ENCODE results near the gene DDB1. TPM values are rescaled to one million over a fixed set of nuclear protein-coding genes. Genes with fewer than 3 reads are reported as not detected.

The DDB1 gene
- total and polyA plus RNA-seq, 7 donors: 111 to 187 (median 161) TPM

DNA sequence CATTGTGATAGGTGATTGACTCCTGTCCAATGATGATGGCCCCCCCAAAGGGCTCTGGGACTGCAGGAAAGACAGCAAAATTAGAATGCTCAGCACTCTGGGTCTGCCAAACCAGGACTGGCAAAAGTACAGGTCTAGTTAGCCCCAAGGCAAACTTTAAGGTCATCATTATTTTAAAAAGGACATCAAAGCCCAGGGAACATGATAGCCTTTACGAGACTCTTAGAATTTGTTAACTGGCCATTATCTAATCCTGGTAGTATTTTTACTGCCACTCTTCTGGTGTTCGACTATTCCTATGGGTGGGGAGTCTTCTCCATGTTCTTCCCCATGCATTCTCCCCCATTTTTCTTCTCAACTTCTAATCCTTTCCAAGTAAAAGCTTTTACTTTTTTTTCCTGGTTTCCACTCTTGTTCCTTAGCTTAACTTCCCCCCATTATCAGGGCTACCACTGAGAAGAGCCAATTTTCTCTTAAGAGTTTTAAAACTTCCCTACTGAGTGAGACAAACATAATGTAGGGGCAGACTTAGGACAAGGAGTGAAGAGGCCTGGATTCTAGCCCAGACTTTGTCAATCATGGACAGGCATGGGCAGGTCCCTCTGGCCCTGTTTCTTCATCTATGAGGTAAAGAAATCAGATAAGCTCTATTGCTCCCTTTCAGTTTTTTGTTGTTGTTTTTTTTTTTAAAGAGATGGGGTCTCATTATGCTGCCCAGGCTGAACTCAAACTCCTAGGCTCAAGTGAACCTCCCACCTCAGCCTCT, 7.1 kb downstream of the DDB1 start:
- peak overlapping the region; percentile 61 for H3K27ac ChIP-seq
- DNase-seq (no peak), ATAC-seq (peak; percentile 36 to 67 (median 60))
- H3K36me3 ChIP-seq (ENCODE audit: insufficient read depth in 1 of 2, low read depth in 1 of 2): peaks cover 9 to 96% of the 10 kb centered on the region in 2 donors
- H3K27me3 ChIP-seq (ENCODE audit: insufficient read depth in 3 of 3, low read length in 2 of 3): no peaks in the 10 kb centered on the region
- TF ChIP-seq, protein P1, sequence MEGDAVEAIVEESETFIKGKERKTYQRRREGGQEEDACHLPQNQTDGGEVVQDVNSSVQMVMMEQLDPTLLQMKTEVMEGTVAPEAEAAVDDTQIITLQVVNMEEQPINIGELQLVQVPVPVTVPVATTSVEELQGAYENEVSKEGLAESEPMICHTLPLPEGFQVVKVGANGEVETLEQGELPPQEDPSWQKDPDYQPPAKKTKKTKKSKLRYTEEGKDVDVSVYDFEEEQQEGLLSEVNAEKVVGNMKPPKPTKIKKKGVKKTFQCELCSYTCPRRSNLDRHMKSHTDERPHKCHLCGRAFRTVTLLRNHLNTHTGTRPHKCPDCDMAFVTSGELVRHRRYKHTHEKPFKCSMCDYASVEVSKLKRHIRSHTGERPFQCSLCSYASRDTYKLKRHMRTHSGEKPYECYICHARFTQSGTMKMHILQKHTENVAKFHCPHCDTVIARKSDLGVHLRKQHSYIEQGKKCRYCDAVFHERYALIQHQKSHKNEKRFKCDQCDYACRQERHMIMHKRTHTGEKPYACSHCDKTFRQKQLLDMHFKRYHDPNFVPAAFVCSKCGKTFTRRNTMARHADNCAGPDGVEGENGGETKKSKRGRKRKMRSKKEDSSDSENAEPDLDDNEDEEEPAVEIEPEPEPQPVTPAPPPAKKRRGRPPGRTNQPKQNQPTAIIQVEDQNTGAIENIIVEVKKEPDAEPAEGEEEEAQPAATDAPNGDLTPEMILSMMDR (IDR thresholded peaks at IDR 0.05): no peak
- no peak overlapping the region for H3K4me3 ChIP-seq
- no peaks in the 10 kb centered on the region for H3K9me3 ChIP-seq
- peaks cover 26% of the 10 kb centered on the region for H3K4me1 ChIP-seq
- WGBS, 3 donors: 36 to 52% (median 36%) methylated on average over 2 of the region's 2 CpGs
- intact Hi-C loops (cut with DNase I): no loop called here

DNA sequence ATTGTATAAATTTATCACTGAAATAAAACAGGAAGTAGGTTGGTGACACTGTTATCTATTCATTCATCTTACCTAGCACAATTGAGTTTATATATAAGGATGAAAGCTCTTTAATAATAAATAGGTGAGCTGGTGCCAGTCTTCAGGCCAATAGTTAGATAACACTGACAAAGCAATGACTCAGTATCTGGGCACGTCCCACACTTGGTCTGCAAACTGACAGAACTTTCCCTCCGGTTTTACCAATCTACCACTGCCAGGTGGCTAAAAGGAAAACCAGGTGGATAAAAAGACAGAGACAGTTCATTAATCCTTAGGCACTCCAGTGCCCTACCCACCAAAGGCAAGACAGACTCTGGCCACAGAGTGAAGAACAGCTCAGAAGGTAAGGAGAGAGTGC, 17.6 kb downstream of the DDB1 start:
- Histone ChIP-seq H3K27ac (no peak overlapping the region), H3K27me3 (ENCODE audit: insufficient read depth in 3 of 3, low read length in 2 of 3) (no peaks in the 10 kb centered on the region), H3K36me3 (ENCODE audit: insufficient read depth in 1 of 2, low read depth in 1 of 2) (peaks cover 26 to 98% of the 10 kb centered on the region in 2 donors), H3K4me1 (no peaks in the 10 kb centered on the region), H3K9me3 (no peaks in the 10 kb centered on the region), H3K4me3 (no peak overlapping the region)
- 87 to 93% (median 91%) methylated on average over 2 of the region's 2 CpGs for WGBS, 3 donors
- DNase-seq (no peak), ATAC-seq (peak in 1 of 4 donors; percentile 40)
- TF ChIP-seq, protein P1 (IDR thresholded peaks at IDR 0.05): no peak
- intact Hi-C loops (cut with DNase I): no loop called here

DNA sequence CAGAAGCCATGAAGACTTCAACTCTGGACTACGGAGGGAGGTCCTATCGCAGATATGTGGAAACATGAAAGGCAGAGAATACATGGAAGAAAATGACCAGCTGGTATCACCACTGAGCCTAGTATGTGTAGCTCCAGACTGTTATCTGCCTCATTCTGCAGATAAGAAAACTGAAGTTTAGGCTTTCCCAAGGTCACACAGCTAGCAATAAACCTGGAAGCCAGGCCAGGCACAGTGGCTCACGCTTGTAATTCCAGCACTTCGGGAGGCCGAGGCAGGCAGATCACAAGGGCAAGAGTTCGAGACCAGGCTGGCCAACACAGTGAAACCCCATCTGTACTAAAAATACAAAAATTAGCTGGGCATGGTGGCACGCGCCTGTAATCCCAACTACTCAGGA, 22.2 kb downstream of the DDB1 start:
- DNase-seq (no peak), ATAC-seq (no peak)
- Histone ChIP-seq H3K36me3 (ENCODE audit: insufficient read depth in 1 of 2, low read depth in 1 of 2) (peaks cover 36 to 100% of the 10 kb centered on the region in 2 donors), H3K27me3 (ENCODE audit: insufficient read depth in 3 of 3, low read length in 2 of 3) (no peaks in the 10 kb centered on the region), H3K27ac (no peak overlapping the region), H3K4me1 (no peaks in the 10 kb centered on the region), H3K4me3 (no peak overlapping the region), H3K9me3 (no peaks in the 10 kb centered on the region)
- WGBS, 3 donors: 62 to 82% (median 65%) methylated on average over 8 of the region's 8 CpGs
- TF ChIP-seq, protein P1 (IDR thresholded peaks at IDR 0.05): no peak
- intact Hi-C loops (cut with DNase I): no loop called here

DNA sequence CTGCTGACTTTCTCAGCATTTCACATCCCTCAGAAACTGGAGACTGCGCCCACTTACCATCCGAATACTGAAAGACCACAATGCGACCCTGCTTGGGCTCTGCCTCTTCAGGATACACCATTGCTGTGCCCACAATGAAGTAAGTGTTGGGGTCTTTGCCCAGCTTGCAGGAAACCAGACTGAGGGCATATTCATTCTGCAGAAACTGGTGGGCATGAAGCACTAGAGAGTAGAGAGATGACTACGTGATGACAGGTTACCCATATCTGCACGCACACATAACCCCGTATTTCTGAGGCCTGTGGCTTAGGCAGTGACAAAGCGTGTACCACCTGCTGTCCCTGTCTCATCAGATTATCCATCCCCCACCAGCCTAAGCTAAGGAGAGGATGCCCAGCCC, 23.2 kb downstream of the DDB1 start:
- 93 to 95% (median 93%) methylated on average over 7 of the region's 7 CpGs for WGBS, 3 donors
- no peaks in the 10 kb centered on the region for H3K27me3 ChIP-seq (ENCODE audit: insufficient read depth in 3 of 3, low read length in 2 of 3)
- no peak overlapping the region for H3K4me3 ChIP-seq
- ATAC-seq: no peak
- DNase-seq: no peak
- TF ChIP-seq, protein P1 (IDR thresholded peaks at IDR 0.05): no peak
- H3K9me3 ChIP-seq: no peaks in the 10 kb centered on the region
- H3K27ac ChIP-seq: no peak overlapping the region
- H3K4me1 ChIP-seq: no peaks in the 10 kb centered on the region
- intact Hi-C loops (cut with DNase I): no loop called here
- peaks cover 38 to 100% of the 10 kb centered on the region in 2 donors for H3K36me3 ChIP-seq (ENCODE audit: insufficient read depth in 1 of 2, low read depth in 1 of 2)

Measured in psoas muscle (tissue), 8 donors.